GM19043 (cell line): Measurements from ENCODE around the gene SELENON.

Experiments
- ATAC-seq: cut with Tn5 transposase; IDR thresholded peaks from one replicate; pipeline ENCODE4 v1.9.1; 2021; ENCODE audit warnings: low read depth; ENCODE audit not compliant: unreplicated experiment

The SELENON gene

DNA sequence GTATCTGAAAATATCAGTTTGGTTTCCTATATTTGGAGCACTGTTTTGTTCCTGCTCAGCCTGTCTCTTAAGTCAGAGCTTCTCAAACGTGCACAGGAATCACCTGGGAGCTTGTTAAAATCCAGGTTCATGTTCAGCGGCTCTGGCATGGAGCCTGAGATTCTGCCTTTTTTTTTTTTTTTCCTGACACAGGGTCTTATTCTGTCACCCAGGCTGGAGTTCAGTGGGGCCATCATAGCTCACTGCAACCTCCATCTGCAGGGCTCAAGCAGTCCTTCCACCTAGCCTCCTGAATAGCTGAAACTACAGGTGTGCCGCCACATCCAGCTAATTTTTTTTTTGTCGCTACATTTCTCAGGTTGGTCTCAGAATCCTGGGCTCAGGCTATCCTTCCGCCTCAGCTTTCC lies 12.2 kb upstream of the SELENON start:
- ATAC-seq, result no peak

DNA sequence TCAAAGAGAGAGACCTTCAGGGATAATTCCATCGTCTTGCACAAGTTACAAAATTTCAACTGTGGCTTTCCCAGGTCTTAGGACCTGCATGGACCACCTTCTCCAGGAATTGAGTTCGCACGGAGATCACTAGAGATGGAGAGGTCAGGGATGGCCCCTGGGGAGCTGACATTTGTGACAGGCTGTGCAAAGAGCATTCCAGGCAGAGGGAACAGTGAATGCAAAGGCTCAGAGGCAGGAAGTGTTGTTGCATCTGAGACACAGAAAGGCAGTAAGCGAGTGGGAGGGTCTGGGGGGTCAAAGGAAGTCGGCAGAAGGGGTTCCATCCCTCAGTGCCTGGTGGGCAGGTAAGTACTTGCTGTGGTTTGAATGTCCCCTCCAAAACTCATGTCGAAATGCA lies 9.5 kb upstream of the SELENON start:
- no peak for ATAC-seq

DNA sequence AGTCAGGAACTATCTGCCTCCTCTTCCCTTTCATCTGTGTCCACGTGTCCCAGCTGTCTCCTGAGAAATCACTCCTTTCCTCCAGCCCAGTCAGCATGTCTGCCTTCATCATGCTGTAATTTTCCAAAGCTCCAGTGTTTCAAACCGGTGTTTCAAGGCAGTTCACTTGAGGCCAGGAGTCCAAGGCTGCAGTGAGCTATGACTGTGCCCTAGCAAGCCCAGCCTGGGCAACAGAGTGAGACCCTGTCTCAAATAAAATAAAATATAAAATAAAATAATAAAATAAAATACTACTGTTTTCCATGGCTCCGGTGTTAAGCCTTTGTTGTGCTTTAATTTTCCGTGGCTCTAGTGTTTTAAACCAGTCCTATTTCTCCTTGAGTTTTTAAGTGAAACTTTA lies 7.9 kb upstream of the SELENON start:
- no peak for ATAC-seq

DNA sequence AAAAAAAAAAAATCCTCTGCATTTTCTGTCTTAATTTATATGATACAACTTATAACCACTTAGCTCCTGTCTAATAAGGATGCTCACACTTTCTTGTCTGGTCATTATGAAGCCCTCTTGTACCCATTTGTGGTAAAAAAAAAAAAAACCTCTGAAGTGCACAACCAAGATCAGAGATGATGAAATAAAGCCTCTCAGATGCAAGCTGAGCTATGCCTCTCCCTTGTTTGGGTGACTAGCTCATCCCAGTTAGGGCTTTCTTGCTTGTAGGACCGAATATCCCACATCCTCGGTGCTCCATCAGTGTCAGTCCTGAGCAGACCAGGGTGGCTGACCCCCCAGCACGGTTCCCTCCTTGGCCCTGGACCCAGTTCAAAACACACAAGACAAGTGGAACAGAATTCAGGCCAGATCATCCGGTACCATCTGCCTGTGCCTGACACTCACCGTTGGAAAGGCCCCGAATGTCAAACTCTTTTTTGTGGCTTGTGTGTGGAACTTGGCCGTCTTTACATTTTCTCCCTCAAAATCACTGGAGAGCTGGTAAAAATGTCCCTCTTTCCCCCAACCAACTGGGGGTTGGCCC lies 6.3 kb upstream of the SELENON start:
- no peak for ATAC-seq

DNA sequence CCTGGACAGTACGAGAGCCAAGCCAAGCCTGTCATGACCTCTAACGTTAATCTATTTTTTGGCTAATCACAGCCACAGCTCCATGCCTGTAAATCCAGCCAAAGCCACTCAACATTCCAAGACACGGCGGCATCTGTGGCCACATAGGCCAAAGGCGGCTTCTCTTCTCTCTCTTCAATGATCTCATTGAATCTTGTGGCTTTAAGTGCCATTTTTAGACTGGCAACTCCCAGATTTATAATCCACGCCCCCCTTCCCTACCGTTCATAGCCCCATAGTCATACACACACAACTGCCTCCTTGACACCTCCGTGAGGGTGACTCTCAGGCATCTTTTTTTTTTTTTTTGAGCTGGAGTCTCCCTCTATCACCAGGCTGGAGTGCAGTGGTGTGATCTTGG lies 5.7 kb upstream of the SELENON start:
- no peak for ATAC-seq

DNA sequence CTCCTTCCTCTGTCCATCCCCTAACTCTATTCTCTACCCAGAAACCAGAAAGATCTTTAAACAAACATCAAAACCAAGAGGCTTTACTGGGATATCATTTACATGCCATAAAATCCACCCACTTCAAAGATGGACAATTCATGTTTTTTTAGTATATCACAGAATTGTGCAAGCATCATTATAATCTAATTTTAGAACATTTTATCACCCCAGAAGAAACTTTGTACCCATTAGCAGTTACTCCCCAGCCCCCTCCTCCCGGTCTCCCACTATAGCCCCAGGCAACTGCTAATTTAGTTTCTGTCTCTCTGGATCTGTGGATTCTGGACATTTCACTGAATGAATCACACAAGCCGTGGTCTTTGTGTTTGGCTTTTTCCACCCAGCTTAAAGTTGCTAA lies 4.8 kb upstream of the SELENON start:
- ATAC-seq, result no peak

DNA sequence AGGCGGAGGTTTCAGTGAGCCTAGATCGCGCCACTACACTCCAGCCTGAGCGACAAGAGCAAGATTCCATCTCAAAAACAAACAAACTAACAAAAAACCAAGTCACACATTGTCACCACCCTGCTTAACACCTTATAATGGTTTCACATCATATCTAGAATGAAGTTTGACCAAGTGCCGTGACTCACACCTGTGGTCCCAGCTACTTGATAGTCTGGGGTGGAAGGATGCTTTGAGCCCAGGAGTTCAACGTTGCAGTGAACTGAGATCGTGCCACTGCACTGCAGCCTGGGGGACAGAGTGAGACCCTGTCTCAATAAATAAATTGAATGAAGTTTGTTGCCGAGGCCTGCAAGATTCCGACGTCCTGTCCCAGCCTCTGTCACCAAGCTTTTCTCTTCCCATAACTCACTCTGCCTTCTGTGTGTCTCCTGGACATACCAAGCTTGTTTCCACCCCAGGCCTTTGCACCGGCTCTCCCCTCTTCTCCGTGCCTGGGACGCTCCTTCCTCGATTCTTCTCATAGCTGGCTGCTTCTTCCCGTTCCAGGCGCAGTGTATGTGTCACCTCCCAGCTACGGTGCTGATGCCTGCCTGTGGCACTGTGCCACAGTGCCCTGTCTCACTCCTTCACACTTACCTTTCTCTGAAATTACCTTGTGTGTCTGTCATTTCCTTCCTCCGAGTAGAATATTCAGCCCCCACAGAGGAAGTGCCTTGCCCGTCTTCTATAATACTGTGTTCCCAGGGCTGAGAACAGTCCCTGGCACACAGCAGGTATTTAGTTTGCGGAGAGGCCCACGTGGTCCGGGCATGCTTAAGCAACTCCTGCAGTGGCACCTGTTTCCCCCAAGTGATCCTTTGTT lies 3.8 kb upstream of the SELENON start:
- no peak for ATAC-seq

DNA sequence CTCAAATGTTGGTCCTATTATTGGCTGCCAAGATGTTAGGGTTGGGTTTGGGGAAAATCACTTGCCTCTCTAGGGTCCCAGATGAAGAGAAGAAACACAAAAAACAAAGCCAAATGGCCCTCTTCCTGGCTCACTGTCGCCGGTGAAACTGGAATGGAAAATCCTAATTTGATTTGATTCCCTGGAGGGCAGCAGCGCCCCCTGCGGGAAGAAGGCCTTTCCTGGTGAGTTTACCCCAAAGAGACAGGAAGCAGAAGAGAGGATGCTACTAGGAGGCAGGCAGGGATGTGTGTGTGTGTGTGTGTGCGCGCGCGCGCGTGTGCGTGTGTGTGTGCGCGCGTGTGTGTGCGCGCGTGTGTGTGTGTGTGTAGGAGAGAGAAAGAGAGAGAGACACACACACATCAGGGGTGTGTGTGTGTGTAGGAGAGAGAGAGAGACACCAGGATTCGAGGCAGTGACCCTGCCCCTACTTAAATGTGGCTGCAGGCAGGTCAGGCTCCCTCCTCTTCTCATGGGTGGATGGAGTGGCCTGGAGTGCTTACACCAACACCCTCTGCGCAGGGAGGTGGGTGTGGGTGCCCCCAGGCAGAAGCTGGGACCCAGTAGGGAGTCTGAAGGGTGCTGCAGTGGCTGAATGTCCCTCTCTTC lies 3.1 kb upstream of the SELENON start:
- no peak for ATAC-seq

DNA sequence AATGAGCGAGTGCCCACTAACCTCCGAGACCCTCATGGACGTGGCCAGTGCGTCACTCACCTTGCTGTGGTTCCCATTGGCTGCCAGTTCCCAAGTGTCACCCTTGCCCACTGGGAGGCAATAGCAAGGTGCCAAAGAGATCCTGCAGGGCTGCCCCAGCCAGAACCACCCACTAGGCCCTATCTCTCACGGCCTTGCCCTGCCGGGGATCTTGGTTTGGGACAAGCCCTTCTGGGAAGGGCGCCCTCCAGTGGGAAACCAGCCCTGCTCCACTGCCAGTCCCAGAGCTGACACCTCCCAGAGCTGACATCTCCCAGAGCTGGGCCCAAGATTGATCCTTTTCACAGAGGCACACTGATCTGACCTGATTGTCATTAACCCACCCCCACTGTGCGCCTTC lies 2.1 kb upstream of the SELENON start:
- ATAC-seq, result no peak

DNA sequence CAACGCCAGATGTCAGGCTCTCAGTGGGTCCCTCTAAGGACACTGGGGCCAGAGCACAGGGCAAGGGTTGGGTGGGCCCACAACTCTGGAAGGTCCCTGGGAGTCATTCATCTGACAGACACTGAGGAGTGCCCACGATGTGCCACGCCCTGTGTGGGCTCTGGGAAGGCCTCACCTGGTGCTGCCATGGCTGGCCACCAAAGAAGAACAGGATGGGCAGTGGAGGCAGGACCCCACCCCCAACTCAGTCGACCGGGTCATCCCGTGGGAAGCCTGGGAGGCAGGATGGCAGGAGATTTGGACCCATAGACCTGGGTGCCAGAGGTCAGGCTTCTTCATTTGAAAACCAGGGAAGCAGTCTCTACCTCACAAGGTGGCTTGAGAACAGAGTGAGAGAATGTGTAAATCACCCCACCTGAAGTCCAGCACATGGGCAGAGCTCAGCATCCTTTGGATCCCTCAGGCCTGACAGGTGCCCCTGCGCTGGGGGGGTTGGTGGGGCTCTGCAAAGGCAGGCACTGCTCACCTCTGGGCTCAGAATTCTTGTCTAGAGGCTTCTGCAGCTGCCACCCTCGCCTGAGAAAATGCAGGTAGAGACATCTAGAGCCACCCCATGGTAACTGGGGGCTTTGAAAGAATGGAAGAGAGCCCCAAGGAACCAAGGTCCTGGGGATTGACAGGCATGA lies 1.2 kb upstream of the SELENON start:
- ATAC-seq, result no peak

DNA sequence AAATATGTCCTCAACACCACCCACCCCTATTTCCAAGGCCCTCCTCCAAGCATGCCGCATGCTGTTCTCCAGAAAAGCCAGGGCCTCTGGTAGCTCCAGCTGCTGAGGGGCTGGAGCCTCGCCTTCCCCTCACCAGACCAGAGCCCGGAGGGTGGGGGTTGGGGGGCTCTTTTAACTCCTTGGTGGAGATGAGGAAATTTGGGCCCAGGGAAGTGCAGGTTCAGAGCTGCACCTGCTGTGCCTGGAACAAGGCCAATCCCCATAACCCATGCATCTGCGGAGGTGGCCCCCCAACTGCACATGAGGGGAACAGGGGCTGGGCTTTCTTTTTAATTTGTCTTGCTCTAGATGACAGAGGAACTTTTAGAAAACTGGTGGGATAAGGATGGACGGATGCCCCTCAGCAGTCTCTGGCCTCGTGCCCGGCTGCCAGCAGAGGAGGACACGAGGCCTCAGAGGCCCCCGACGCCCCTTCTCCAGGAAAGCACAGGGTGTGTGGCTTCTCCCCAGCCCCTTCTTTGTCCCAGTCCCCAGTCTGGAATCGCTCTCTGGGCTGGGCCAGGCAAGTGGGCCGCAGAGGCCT lies 550 bp upstream of the SELENON start:
- no peak for ATAC-seq

DNA sequence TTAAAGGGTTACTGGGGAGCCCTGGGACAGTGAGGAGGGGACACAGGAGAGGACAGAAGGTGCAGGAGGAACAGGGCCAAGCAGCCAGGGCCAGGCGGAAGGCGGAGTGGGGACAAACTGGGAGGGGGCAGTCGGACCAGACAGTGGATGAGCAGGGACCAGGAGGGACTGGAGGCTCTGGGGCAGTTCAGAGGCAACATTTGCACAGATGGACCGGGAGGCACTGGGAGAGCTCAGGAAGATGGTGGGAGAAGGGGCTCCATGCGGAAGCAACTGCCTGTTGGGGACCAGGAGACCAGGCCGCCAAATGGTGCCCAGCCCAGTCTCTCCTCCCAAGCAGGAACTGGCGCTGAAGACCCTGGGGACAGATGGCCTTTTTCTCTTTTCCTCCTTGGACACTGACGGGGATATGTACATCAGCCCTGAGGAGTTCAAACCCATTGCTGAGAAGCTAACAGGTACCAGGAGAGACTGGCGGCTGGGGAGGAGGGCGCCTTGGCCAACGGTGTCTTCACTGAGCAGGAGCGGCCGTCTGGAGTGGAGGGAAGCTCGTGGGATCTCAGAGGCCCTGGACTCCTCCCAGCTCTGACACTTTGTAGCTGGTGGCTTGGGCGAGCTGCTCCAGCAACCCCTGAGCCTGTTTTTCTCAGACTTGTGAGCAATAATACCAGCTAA lies 847 bp downstream of the SELENON start:
- ATAC-seq, result no peak

DNA sequence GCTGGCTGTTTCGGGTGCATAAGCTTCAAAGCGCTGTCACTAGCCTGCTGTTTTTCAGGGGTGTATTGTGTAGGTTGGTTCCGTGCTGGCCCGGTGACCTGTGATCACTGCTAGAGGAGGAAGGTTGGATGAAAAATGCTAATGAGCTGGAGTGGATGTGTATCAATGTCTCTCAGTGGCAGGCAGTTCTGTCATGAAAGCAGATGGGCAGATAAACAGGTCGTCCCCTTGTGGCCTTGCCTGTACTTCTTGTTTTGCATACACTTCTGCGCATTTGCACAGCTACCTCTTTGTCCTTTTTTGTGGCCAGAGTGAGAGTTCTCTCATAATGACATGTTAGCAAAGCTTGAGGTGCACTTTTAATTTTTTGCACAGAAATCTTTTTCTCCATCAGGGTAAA lies 2.9 kb downstream of the SELENON start:
- no peak for ATAC-seq

DNA sequence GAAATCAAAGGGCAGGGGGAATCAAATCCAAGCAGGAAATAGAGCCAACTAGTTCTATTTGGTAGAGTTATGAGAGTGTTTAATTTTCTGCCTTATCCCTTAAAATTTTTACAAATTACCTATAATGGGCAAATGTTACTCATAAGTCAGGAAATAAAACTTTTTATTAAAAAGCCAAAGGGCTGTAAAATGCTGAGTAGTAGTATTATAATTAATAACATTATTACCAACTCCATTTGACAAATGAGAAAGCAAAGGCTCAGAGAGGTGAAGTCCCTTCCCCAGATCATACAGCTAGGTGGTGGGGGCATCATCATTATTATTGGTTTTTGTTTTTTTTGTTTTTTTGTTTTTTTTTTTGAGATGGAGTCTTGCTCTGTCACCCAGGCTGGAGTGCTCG lies 3.4 kb downstream of the SELENON start:
- no peak for ATAC-seq

DNA sequence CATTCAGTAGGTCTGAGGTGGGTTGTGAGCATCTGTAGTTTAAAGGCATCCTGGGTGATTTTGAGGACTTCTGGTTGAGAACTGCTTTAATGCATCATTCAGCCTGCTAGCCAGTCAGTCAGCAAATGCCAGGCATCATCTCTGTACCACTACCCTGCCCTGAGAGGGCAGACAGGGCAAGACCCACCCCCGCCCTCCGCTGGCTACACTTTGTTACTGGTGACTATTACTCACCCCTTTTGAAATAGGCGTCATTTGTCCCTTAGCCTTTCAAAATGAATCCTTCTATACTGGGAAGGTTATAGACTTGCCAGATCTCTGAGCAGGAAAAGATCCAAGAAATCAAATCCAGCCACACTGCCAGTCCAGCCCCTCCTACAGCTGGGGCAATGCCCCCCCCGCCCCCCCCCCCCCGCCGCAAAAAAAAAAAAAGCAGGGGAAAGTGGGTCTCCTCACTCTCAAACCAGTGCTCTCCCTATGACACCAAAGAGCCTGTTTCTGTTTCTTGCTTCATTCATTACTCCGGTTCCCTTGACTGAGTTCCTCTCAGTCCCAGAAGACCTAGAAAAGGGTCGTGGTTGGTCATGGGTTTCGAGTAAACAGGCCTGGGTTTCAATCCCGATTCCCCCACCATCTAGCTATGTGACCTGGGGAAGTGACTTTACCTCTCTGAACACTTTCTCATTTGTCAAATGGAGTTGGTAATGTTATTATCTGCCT lies 4.4 kb downstream of the SELENON start:
- no peak for ATAC-seq

DNA sequence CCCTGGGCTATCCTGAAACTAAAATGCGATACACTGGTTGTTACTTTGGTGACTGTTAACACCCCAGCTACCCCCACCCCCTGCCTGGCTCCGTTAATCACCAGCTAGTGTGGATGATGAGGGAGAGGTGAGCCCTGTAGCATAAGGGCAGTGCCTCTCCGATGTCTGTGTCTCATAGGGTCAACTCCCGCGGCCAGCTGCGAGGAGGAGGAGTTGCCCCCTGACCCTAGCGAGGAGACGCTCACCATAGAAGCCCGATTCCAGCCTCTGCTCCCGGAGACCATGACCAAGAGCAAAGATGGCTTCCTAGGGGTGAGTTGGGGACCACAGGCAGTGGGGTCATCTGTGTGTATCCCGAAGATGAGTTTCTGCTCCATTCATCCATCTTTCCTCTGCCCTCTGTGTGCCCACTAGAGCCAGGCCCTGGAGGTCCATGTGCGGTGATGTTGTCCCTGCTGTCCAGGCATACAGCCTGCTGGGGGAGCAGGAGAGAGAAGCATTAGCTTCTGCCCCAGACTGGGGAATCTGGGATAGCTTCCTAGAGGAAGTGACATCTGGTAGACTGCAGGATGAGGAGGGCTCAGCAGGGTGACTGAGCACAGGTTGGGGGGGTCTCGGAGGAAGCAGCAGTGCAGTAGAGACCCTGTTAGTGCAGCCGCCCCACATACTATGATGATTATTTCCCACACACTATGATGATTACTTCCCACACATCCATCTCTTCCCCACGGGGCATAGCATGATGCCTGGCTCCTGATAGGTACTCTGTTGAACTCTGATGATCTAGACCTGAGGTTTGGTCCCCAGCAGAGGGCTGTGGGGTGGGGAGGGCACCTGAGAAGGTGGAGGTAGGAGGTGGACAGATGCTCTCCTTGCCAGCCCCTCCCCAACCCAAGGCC lies 5.2 kb downstream of the SELENON start:
- ATAC-seq, result no peak

DNA sequence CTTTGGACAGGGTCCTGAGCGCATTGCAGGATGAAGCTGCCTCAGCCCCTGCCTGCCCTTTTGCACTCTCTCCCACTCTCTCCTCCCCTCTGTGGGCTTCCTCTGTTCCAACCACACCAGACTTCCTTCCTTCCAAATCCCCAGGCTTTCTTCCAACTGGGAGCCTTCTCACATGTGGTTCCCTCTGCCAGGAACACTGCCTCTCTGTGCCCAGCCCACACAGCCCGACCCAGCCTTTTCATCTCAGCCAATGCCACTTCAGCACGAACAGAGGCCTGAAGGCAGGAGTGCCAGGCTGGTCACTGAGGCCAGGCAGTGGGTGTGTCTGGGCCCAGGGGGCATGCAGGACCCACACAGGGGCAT lies 5.9 kb downstream of the SELENON start:
- no peak for ATAC-seq

DNA sequence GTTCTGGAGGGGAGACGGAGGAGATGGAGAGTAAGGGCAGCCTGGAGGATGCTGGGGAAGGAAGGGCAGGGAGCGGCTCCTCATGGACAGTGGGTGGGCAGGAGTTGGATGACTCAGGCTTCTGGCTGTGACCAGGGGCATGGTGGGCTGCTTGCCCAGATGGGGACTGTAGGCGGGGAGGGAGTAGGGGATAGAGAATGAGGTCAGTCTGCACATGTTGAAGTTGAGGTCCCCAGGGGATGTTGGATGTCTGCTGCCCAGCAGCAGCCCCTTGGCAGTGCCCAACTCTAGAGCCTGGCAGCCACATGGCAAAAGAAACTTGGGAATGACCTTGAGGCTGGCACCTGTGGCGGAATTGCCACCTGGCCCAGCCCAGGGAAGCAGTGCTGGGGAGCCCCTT lies 6.4 kb downstream of the SELENON start:
- no peak for ATAC-seq
